GM19043 (cell line): Measurements from ENCODE around the gene COQ9.
"Not testable (repeated sequence)": the region's sequence is repeated elsewhere in the genome, so short reads cannot be mapped to it uniquely, and the experiment has no call there.

ENCODE experiments used
- ATAC-seq: cut with Tn5 transposase; IDR thresholded peaks from one replicate; pipeline ENCODE4 v1.9.1; 2021; ENCODE audit warnings: low read depth; ENCODE audit not compliant: unreplicated experiment

COQ9 gene

DNA sequence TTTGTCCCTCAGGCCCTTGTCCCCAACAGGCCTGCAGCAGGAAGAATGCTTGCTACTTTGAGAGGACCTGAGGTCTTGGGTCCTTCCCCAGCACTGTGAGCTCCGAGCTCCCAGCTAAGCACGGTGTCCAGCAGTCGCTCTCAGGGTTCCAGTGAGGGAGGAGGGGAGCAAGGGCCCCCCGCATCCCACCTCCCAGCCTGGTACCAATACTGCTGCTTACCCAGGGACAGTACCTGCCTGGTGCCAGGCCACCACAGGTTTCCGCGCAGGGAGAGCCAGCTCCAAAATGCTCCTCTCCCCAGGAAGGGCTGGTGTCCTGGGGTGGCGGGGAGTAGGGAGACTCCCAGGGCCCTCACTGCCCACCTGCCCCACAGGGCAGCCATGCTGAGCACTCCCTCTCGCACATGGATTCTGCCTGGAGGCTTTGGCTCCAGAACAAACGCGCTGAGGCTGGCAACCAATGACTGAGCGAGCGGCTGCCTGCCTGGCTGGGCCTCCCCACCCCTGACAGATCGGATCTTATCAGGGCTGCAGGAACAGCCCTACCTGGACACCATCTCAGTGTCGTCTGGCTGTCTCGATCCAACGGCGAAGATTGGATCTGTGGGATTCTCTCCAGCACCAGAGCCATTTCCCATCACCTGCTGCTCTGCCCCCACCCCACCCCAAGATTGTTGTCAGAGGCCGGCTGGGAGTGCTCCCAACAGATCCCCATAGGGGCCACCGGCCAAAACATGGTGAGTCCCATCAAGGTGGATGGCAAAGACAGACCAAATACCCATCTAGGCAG lies 36.6 kb downstream of the COQ9 start:
- no peak for ATAC-seq

DNA sequence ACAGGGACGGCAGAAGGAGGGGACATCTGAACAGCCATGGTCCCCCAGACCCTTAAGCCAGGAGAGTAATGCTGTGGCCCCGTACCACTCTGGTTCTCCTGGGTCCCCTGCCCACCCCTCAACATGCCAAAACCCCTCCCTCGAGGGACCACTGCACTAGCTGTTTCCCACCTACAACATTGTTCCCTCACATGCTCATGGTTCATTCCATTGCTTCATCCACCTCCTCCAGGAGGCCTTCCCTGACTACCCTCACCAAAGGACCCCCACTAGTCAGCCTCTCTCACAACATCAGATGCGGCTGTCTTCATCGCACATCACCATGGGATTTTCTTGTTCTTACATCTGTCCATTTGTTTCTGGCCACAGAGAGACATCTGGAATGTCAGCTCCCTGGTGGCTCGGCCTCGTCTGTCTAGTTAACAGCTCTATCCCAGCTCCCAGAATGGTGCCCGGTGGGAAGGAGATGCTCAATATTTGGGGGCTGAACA lies 37.3 kb downstream of the COQ9 start:
- ATAC-seq = no peak

DNA sequence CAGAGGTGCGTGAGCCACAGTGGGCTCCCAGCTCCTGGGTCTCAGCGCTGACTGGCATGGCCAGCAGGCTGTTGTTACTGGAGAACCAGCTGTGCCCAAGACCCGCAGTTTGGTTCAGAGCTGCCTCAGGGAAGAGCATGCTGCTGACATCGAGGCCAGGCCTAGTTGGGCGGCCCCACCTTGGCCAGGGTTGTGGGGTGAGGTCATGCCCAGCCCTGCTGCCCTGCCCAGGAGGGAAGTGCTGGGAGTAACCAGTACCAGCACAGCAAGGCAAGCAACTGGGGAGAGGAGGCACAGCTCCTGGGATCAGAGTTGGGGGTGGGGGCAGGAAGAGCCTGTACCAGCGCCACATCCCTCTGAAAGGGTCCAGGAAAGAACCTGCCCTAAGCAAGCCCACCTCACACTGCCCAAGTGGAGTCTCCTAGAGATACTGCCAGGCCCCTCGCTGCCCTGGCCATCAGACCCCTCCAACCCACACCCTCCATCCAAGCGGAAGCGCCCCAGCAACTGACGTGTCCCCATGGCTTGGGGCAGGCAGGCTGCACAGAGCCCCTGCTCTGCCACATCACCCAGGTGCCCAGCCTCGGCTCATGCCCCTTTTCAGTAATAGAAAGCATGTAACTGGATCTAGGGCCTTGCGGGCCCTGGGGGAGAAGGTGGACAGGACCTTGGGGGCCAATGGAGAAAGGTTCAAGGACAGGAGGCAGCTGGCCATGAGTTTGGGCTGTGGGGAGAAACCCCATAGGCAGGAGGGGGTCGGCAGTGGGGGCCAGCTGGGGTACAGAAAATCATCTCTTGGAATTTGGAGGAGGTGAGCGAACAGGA lies 38.0 kb downstream of the COQ9 start:
- no peak for ATAC-seq

DNA sequence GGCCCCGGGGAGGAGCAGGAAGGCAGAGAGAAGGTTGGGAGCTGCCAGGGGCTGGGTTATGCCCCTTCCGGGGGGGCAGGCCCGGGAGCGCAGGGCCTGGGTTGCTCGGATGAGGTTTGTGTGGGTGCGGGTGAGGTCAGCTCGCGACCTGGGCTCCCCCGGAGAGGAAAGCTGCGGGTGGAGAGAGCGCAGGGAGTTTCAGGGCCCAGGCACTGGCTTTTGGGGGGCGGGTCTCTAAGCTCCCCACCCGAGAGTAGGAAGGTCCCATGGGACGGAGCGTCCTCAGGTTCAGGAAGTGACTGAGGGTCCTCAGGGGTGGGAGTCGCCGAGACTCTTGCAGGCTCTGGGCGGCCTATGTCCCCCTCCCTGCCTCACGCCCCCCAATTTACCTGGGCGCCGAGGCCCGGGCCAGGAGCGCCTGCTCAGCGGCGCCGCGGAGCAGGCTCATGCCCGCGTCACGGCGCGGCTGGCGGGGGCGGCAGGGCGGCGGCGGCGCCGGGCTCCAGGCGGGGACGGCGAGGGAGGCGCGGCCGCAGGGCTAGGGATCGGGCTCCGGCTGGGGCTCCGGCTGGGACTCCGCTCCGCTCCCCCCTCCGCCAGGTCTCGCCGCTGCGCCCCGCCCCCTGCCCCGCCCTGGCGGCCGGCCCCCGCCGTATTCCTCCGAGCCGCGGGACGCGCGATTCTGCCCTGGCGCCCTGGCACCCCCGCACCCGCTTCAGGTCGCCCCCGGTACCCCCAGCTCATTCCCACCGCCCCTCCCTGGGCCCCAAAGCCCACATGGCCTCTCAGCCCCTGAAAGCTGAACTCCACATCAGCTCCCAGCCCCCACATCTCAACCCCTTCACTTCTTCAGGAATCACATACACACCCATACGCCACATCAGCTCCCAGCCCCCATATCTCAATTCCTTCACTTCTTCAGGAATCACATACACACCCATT lies 38.9 kb downstream of the COQ9 start, which contains the start of gene DOK4:
Gene DOK4 (minus strand): TSS at position 578 of the 942 bp plus-strand sequence. CDS start 6,986 bp downstream, outside the sequence.
- peak; percentile 90 for ATAC-seq

DNA sequence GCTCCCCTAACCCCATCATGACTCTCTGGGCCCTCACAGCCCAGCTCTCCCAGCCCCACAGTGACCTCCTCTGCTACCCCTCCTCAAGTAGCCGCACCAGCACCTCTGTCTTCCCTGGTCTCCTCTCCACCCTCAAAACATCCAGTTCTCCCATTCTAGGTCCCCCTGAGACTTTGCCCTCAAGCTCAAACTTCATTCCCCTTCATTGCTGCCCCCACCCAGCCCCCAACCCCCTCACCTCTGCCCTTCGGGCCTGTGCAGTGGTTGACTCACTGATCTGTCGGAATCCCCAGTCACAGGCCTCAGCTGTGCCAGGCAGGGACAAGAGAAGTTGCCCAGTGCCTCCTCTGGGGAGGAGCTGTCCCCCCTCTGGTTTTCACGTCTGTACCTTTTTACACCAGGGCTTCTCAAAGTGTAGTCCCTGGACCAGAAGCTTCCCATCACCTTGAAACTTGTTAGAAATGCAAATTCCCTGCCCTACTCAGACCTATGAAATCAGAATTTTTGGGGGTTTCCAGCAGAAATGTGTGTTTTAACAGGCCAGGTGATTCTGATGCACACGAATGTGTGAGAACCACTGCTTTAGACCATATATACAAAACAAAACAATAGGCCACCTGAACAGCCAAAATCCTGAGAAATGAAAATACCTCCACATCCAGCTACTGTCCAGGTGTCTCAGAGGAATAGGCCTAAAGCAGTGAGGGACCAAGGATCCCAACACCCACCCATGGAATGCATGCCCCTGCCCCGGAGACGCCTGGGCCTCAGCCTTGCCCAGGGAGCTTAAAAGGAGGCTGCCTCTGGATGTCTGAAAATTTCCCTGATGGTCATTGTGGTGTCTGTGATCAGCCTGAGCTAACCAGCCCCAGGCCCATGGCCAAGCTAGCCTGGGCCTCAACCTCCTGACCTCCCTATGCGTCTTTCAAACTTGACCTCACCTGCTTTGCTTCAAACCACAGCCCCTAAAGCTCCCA lies 39.9 kb downstream of the COQ9 start:
- ATAC-seq = no peak

GRCh38 chr16:57489229-57489628 lies 42.0 kb downstream of the COQ9 start:
- no peak for ATAC-seq

DNA sequence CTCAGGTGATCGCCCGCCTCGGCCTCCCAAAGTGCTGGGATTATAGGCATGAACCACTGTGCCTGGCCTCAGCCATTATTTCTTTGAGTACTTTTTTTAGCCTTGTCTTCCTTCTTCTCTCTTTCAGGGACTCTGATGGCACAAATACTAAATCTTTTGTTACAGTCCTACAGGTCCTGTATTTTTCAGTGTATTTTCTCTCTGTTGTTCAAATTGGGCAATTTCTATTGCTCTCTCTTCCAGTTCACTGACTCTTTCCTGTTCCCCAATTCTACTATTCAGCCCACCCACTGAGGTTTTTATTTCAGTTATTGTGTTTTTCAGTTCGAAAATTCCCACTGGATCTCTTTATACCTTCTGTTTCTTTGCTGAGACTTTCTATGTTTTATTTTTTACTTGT lies 46.5 kb downstream of the COQ9 start:
- no peak for ATAC-seq

DNA sequence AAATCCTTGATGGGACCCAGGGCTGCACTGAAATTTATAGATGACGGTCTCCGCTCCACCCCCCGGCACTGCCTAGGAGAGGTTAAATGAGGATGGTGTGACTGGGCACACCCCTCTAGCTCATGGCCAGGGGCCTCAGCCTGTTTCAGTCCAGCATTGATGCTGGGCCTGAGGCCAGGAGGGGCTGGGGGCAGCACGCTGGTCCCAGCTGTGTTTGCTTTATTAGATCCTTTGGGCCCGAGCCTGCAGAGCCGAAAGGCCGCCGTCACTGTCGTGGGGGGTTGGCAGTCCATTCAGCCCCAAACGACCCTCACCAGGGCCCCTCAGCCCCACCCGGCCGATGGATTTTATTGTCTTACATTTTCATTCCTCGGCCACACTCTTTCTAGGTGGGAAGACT lies 49.8 kb downstream of the COQ9 start:
- no peak for ATAC-seq

- no peak for ATAC-seq
Measured at GRCh38 chr16:57498031-57498430, 50.8 kb downstream of the COQ9 start.

DNA sequence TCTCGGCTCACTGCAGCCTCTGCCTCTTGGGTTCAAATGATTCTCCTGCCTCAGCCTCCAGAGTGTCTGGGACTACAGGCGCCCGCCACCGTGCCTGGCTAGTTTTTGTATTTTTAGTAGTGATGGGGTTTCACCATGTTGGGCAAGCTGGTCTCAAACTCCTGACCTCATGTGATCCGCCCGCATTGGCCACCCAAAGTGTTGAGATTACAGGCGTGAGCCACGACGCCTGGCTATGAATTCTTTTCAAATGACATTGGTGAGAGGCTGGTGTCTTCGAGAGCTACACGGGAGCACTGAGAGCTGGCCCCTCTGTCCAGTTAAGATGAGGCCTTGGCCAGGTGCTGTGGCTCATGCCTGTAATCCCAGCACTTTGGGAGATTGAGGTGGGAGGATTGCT lies 52.7 kb downstream of the COQ9 start:
- not testable (repeated sequence) for ATAC-seq

- ATAC-seq = no peak
Measured at GRCh38 chr16:57500578-57501111, 53.4 kb downstream of the COQ9 start.

- ATAC-seq = no peak
Measured at GRCh38 chr16:57501492-57501891, 54.2 kb downstream of the COQ9 start.

GRCh38 chr16:57502048-57502775 lies 54.9 kb downstream of the COQ9 start:
- ATAC-seq = no peak

GRCh38 chr16:57503366-57503765 lies 56.1 kb downstream of the COQ9 start:
- ATAC-seq = no peak

- ATAC-seq = no peak
Measured at GRCh38 chr16:57504001-57504400, 56.7 kb downstream of the COQ9 start.

- no peak for ATAC-seq
Measured at GRCh38 chr16:57504491-57504890, 57.2 kb downstream of the COQ9 start.

DNA sequence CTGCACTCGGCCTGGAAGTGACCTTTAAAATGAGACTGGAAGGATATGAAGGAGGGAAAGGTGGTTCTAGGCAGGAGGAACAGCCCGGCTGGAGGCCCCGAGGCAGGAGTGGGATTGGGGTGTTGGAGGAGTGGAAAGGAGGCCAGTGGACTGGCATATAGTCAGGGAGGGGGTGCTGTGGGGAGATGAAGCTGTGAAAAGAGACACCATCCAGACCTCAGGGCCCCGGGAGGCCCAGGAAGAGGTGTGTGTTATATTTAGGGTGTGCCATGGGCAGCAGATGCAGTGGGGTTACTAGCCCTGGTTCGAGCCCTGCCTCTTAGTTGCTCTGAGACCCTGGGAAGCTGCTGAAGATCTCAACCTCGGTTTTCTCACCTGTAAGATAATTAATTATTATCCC lies 57.9 kb downstream of the COQ9 start:
- no peak for ATAC-seq
